Renal cortex interstitium (tissue), 11 donors: Measurements from ENCODE around the gene RASGEF1C. TPM values are rescaled to one million over a fixed set of nuclear protein-coding genes. Genes with fewer than 3 reads are reported as not detected.

Experiments used
- DNase-seq, 11 donors: peaks; one replicate each; pipeline ENCODE4 v3.0.0-alpha.2; 2013; ENCODE audit warnings: low read depth in 9 of 11, low spot score in 4 of 11; ENCODE audit errors: extremely low read depth in 1 of 11
- polyA plus RNA-seq, 3 donors: library from polyadenylated mRNA; unstranded; fragments of 120-200 nt; gene quantifications; one replicate each; pipeline ENCODE4 v1.2.1, GENCODE V29; 2013; ENCODE audit not compliant: insufficient read length in 3 of 3

The RASGEF1C gene
- polyA plus RNA-seq, 3 donors: 0.36 to 0.76 (median 0.57) TPM

- no peak for DNase-seq
Observed at GRCh38 chr5:180169248-180170105, 39.5 kb downstream of the RASGEF1C start.

GRCh38 chr5:180168758-180169157, 40.3 kb downstream of the RASGEF1C start:
- no peak for DNase-seq

GRCh38 chr5:180166176-180166575, 42.8 kb downstream of the RASGEF1C start:
- no peak for DNase-seq

- no peak for DNase-seq
Observed at GRCh38 chr5:180162304-180162661, 46.7 kb downstream of the RASGEF1C start.

- DNase-seq: no peak
Observed at GRCh38 chr5:180161420-180162303, 47.3 kb downstream of the RASGEF1C start.

GRCh38 chr5:180160789-180161188, 48.2 kb downstream of the RASGEF1C start:
- DNase-seq: no peak

- DNase-seq: no peak
Observed at GRCh38 chr5:180160215-180160614, 48.8 kb downstream of the RASGEF1C start.

- DNase-seq: no peak
Observed at GRCh38 chr5:180159756-180160155, 49.3 kb downstream of the RASGEF1C start.

GRCh38 chr5:180157866-180158265, 51.1 kb downstream of the RASGEF1C start:
- DNase-seq: no peak

GRCh38 chr5:180156141-180156540, 52.9 kb downstream of the RASGEF1C start:
- DNase-seq: no peak

GRCh38 chr5:180155365-180155926, 53.6 kb downstream of the RASGEF1C start:
- no peak for DNase-seq

GRCh38 chr5:180154821-180155364, 54.1 kb downstream of the RASGEF1C start:
- no peak for DNase-seq

- no peak for DNase-seq
Observed at GRCh38 chr5:180153991-180154390, 55.0 kb downstream of the RASGEF1C start.

- no peak for DNase-seq
Observed at GRCh38 chr5:180153099-180153498, 55.9 kb downstream of the RASGEF1C start.

GRCh38 chr5:180143656-180144364, 65.2 kb downstream of the RASGEF1C start:
- DNase-seq: no peak

GRCh38 chr5:180142824-180143610, 66.0 kb downstream of the RASGEF1C start:
- DNase-seq: no peak

GRCh38 chr5:180142021-180142765, 66.8 kb downstream of the RASGEF1C start:
- no peak for DNase-seq
